Retinal pigment epithelial cell (primary cell): ENCODE results near the gene SEM1.
"Not testable (repeated sequence)": the region's sequence is repeated elsewhere in the genome, so short reads cannot be mapped to it uniquely, and the experiment has no call there.

ENCODE experiments used
- DNase-seq: peaks from one replicate; pipeline ENCODE4 v3.0.0-alpha.2; 2010; ENCODE audit warnings: low read depth
- H3K4me3 ChIP-seq: 2 replicates; pipeline ENCODE4 v1.5.1; 2011; ENCODE audit warnings: mild to moderate bottlenecking, low read length, control low read depth, moderate library complexity
- TF ChIP-seq, protein P1 (sequence below): conservative IDR thresholded peaks from 2 replicates; pipeline ENCODE4 v1.5.1; 2011; ENCODE audit warnings: low read depth, low read length, control low read depth, inconsistent platforms

Gene SEM1

DNA sequence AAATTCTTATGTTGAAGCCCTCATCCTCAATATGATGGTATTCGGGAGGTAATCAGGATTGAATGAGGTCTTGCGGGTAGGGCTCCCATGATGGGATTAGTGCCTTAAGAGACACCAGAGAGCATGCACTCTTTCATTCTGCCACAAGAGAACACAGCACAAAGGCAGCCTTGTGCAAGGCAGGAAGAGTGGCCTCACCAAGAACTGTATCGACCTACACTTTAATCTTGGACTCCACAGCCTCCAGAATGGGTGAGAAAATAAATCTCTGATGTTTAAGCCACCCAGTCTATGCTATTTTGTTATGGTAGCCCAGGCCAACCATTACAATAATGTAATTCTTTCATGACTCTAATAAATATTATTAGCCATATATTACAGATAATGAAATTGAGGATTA lies 8.4 kb downstream of the SEM1 start:
- TF ChIP-seq, protein P1, sequence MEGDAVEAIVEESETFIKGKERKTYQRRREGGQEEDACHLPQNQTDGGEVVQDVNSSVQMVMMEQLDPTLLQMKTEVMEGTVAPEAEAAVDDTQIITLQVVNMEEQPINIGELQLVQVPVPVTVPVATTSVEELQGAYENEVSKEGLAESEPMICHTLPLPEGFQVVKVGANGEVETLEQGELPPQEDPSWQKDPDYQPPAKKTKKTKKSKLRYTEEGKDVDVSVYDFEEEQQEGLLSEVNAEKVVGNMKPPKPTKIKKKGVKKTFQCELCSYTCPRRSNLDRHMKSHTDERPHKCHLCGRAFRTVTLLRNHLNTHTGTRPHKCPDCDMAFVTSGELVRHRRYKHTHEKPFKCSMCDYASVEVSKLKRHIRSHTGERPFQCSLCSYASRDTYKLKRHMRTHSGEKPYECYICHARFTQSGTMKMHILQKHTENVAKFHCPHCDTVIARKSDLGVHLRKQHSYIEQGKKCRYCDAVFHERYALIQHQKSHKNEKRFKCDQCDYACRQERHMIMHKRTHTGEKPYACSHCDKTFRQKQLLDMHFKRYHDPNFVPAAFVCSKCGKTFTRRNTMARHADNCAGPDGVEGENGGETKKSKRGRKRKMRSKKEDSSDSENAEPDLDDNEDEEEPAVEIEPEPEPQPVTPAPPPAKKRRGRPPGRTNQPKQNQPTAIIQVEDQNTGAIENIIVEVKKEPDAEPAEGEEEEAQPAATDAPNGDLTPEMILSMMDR = no peak
- H3K4me3 ChIP-seq = no peak overlapping the region
- no peak for DNase-seq

- TF ChIP-seq, protein P1 = no peak
- DNase-seq = no peak
These were observed 9.1 kb downstream of the SEM1 start for GRCh38 chr7:96700516-96700915.

DNA sequence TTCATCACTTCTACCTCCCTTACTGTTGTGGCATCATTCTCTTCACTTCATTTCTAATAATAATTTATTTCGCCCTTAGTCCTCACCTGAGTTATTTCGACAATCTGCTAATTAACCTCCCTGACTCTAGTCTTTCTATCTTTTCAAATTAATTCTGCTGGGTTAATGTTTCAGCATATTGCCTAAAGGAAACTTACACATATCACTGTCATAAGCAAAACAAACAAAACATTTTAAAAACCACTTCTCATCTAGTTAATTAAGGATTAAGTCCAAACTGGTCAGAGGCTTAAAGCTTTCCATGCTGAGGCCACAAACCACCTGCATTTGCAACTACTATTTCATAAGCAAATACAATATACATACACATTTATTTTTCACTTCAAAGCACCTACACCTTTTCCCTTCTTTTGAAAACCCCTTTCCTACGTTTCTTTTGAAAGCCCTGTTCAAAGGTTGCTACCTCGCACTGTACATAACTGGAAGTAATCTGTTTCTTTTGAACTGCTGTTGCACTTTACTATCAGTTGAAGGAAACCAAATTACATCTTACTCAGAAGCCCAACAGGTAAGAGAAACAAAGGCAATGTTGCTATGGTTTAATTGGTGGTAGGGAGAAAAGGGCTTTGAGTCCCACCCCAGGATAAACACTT lies 10.3 kb downstream of the SEM1 start:
- no peak for DNase-seq
- H3K4me3 ChIP-seq = no peak overlapping the region
- TF ChIP-seq, protein P1 = no peak

More at GRCh38 chr7:96700516-96700915, 9.1 kb downstream of the SEM1 start:
- H3K4me3 ChIP-seq = no peak overlapping the region

GRCh38 chr7:96698449-96698848 lies 11.2 kb downstream of the SEM1 start:
- DNase-seq, H3K4me3 ChIP-seq: not testable (repeated sequence)

DNA sequence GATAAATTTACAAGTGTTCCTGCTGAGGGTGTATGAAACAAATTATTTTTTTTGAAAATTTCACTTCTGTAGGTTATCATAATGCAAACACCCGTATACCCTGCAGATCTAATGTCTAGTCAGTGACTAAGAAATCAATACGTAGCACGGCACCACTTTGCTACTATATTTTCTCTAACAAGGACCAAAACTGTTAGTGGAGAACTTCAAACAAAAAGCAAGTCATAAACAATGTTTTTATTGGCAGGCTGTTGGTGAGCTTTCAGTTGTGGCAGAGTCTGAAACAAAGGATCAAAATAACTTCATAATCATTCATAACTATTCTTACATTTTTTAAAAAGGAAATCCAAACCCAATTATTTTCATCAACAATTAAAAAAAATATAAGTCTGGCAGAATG lies 11.8 kb downstream of the SEM1 start:
- DNase-seq = no peak
- H3K4me3 ChIP-seq = no peak overlapping the region

DNA sequence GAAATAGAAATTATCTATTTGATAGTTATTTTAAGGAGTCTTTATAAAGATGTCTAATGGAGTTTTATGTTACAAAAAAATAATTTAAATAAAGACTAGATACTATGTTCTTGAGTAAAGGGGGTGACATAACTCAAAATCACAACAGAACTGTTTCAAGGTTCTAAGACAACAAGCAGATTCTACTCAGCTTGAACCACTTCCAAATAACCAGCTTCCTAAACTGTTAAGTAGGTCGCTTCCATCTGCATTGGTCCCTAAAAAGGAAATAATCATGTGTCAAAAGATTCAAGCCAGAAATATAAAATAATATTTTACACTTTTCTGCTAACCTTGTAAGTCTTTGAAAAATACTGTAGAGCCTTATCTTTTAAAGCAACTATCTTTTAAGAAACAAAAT lies 14.1 kb downstream of the SEM1 start:
- TF ChIP-seq, protein P1 = no peak
- no peak for DNase-seq
- no peak overlapping the region for H3K4me3 ChIP-seq

More for the DNA sequence above, 11.8 kb downstream of the SEM1 start:
- TF ChIP-seq, protein P1 = no peak

GRCh38 chr7:96694082-96694481 lies 15.6 kb downstream of the SEM1 start:
- no peak for DNase-seq
- H3K4me3 ChIP-seq = no peak overlapping the region
- TF ChIP-seq, protein P1 = no peak
